ENCODE data around the gene NUP98.

DNA sequence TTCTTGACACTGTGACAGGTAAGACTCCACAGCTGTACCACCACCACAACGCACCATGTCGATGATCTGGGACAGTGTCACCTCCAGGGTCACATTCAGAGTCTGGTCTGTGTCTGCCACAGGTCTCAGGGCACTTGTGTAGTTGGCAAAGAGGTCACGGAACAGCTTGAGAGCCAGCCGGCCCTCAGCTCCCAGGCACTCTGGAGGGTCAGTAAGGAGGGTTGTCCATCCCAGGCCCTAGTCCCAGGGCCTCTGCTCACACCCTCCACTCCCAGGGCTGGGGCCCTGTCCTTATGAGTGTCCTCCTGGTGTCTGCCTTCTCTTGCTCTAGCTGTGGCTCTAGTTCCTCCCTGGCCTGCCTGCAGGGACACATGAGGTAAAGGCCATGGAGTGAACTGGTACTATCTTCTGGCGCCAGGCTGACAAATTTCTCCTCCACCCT, 127.6 kb downstream of the NUP98 start:
- TF ChIP-seq, protein P1, sequence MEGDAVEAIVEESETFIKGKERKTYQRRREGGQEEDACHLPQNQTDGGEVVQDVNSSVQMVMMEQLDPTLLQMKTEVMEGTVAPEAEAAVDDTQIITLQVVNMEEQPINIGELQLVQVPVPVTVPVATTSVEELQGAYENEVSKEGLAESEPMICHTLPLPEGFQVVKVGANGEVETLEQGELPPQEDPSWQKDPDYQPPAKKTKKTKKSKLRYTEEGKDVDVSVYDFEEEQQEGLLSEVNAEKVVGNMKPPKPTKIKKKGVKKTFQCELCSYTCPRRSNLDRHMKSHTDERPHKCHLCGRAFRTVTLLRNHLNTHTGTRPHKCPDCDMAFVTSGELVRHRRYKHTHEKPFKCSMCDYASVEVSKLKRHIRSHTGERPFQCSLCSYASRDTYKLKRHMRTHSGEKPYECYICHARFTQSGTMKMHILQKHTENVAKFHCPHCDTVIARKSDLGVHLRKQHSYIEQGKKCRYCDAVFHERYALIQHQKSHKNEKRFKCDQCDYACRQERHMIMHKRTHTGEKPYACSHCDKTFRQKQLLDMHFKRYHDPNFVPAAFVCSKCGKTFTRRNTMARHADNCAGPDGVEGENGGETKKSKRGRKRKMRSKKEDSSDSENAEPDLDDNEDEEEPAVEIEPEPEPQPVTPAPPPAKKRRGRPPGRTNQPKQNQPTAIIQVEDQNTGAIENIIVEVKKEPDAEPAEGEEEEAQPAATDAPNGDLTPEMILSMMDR (IDR thresholded peaks at IDR 0.05 in 2 of 3, conservative IDR thresholded peaks at IDR 0.05 in 1 of 3; ENCODE audit: control insufficient read depth in 2 of 3, extremely low read depth in 1 of 3, insufficient read depth in 1 of 3, low read depth in 3 of 3, low read length in 3 of 3): no peak
- TF ChIP-seq EGR1 (IDR thresholded peaks at IDR 0.05; ENCODE audit: borderline replicate concordance in 1 of 2, low read depth in 2 of 2, low read length in 2 of 2) (no peak), RELA (IDR thresholded peaks at IDR 0.05; ENCODE audit: borderline replicate concordance, partially characterized antibody) (no peak), MYB (IDR thresholded peaks at IDR 0.05; ENCODE audit: borderline replicate concordance, low read depth, low read length) (no peak), EED (IDR thresholded peaks at IDR 0.05; ENCODE audit: low read depth) (no peak), JUNB (IDR thresholded peaks at IDR 0.05) (no peak), RBBP5 (conservative IDR thresholded peaks at IDR 0.05) (no peak)

All from GM12878 (cell line).